Mesothelial cell of epicardium (in vitro differentiated cells): ENCODE results near the gene ABCD3. TPM values are rescaled to one million over a fixed set of nuclear protein-coding genes. Genes with fewer than 3 reads are reported as not detected.

ENCODE experiments used
- DNase-seq, 2 experiments: peaks; one replicate each; pipeline ENCODE4 v3.0.0; 2021; ENCODE audit warnings: low spot score in 2 of 2; ENCODE audit not compliant: unreplicated experiment in 2 of 2
- H3K27ac Mint-ChIP-seq: 2 replicates; pipeline ENCODE4 v1.8.0; 2021; ENCODE audit warnings: mixed read lengths
- H3K27me3 Mint-ChIP-seq: 2 replicates; pipeline ENCODE4 v1.8.0; 2021; ENCODE audit warnings: low read depth, mixed read lengths
- H3K36me3 Mint-ChIP-seq: 2 replicates; pipeline ENCODE4 v1.8.0; 2021; ENCODE audit warnings: mixed read lengths
- H3K4me1 Mint-ChIP-seq: 2 replicates; pipeline ENCODE4 v1.8.0; 2021; ENCODE audit warnings: mixed read lengths
- H3K4me3 Mint-ChIP-seq: 2 replicates; pipeline ENCODE4 v1.8.0; 2021; ENCODE audit warnings: mild to moderate bottlenecking, moderate library complexity, mixed read lengths
- H3K9me3 Mint-ChIP-seq: 2 replicates; pipeline ENCODE4 v1.8.0; 2021; ENCODE audit warnings: mixed read lengths
- CTCF ChIP-seq: fragments of 200-600 bp; sonication (generic); IDR thresholded peaks from one replicate; pipeline ENCODE4 v1.5.0; 2021; ENCODE audit warnings: antibody characterized with exemption; ENCODE audit not compliant: unreplicated experiment
- total RNA-seq: library from RNA; stranded (reverse); gene quantifications from 3 replicates; pipeline ENCODE4 v1.2.1, GENCODE V29; 2021

The ABCD3 gene
- total RNA-seq, 1 donor from 2014 or later = 38.2 TPM

GRCh38 chr1:94538243-94538827 lies 120.1 kb downstream of the ABCD3 start:
- Mint-ChIP-seq H3K4me1 (peaks cover 73% of the 10 kb centered on the region), H3K9me3 (no peaks in the 10 kb centered on the region), H3K4me3 (peak overlapping the region; percentile 79), H3K27ac (peak overlapping the region; percentile 30), H3K36me3 (peaks cover 14% of the 10 kb centered on the region), H3K27me3 (no peaks in the 10 kb centered on the region)
- TF ChIP-seq CTCF = no peak
- no peak for DNase-seq

DNA sequence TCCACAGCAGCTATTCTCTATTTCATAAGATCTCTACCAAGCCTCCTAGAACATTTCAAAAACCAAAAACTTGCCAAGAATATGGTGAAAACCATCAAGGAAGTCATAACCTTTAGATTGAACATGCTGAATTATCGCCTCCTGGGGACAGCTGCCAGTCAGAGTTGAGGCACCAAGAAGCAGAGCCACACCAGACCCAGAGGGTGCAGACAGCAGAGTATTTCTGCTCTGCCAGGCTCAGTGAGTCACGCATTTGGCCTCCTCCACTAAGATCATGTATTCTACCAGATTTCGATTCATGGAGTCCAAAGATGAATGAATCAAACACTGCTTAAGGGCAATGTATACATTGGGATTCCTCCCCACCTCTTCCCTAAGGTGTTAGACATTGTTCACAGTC lies 121.3 kb downstream of the ABCD3 start:
- no peak for TF ChIP-seq CTCF
- no peak for DNase-seq
- no peaks in the 10 kb centered on the region for H3K27me3 Mint-ChIP-seq
- peaks cover 82% of the 10 kb centered on the region for H3K4me1 Mint-ChIP-seq
- peaks cover 10% of the 10 kb centered on the region for H3K36me3 Mint-ChIP-seq
- no peaks in the 10 kb centered on the region for H3K9me3 Mint-ChIP-seq
- peak overlapping the region; percentile 62 for H3K27ac Mint-ChIP-seq
- H3K4me3 Mint-ChIP-seq = peak overlapping the region; percentile 79

DNA sequence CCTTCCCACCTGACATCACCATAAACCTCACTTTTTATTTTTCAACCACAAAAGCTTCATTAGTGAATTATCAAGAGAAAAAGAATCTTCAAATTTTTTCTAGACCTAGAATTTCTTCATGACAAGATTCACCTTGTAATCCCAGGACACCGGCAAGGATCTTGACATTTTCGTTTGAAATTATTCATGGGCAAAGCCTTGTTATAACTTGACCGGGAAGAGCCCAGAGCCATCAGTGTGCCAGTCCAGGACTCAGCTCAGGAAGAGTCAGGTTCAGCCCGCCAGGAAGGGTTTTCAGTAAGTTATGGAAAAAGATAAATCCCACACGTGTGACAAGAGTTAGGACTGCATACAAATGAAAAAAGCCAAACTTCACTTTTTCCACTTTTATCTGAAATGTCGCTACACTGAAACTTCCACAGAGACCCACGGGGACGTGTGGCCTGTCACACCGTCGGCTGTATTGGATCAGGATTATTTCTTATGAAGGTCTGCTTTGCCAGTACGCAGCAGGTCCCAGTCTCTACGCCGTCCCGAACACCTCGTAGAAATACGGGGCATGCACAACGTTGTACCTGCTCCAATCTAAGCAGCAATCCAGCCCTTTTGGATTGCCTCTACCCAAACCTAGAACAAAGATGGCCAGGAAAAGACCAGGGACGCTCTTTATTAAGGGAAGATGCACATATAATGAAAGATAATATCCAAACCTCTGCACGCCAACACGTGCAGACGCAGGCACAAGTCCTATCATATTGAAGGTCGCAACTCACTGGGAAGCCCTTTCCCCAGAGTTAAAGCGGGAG lies 122.5 kb downstream of the ABCD3 start:
- TF ChIP-seq CTCF = no peak
- DNase-seq = no peak
- Mint-ChIP-seq H3K4me1 (peaks cover 76% of the 10 kb centered on the region), H3K4me3 (peak overlapping the region; percentile 79), H3K36me3 (peaks cover 7% of the 10 kb centered on the region), H3K27ac (peak overlapping the region; percentile 67), H3K9me3 (no peaks in the 10 kb centered on the region), H3K27me3 (no peaks in the 10 kb centered on the region)

GRCh38 chr1:94541246-94542087 lies 123.3 kb downstream of the ABCD3 start, which contains the start of gene F3:
Gene F3 (minus strand): TSS chr1:94541759. CDS start chr1:94541636, 123 bp downstream.
- no peaks in the 10 kb centered on the region for H3K9me3 Mint-ChIP-seq
- peaks cover 4% of the 10 kb centered on the region for H3K36me3 Mint-ChIP-seq
- peak within 1 kb of the TSS; percentile 92 for H3K4me3 Mint-ChIP-seq
- peak; percentile 72 to 84 for DNase-seq
- H3K4me1 Mint-ChIP-seq = peaks cover 69% of the 10 kb centered on the region
- TF ChIP-seq CTCF = no peak
- H3K27ac Mint-ChIP-seq = peak within 1 kb of the TSS; percentile 98
- H3K27me3 Mint-ChIP-seq = no peaks in the 10 kb centered on the region

GRCh38 chr1:94542088-94542870 lies 124.1 kb downstream of the ABCD3 start:
- Mint-ChIP-seq H3K27ac (peak overlapping the region; percentile 98), H3K4me3 (peak overlapping the region; percentile 92), H3K27me3 (no peaks in the 10 kb centered on the region), H3K9me3 (peaks cover 2% of the 10 kb centered on the region), H3K36me3 (peaks cover 4% of the 10 kb centered on the region), H3K4me1 (peaks cover 63% of the 10 kb centered on the region)
- no peak for TF ChIP-seq CTCF
- DNase-seq = no peak
